GM12873 (cell line): ENCODE results near the gene MRPL40.

Experiments
- TF ChIP-seq, protein P1 (sequence below): IDR thresholded peaks from 2 replicates; pipeline ENCODE4 v1.5.1; 2012; ENCODE audit warnings: low read depth, mild to moderate bottlenecking, moderate library complexity, low read length, control low read depth; ENCODE audit not compliant: insufficient read depth; ENCODE audit errors: missing control alignments

Gene MRPL40

GRCh38 chr22:19480789-19481188 lies 48.4 kb downstream of the MRPL40 start:
- TF ChIP-seq, protein P1, sequence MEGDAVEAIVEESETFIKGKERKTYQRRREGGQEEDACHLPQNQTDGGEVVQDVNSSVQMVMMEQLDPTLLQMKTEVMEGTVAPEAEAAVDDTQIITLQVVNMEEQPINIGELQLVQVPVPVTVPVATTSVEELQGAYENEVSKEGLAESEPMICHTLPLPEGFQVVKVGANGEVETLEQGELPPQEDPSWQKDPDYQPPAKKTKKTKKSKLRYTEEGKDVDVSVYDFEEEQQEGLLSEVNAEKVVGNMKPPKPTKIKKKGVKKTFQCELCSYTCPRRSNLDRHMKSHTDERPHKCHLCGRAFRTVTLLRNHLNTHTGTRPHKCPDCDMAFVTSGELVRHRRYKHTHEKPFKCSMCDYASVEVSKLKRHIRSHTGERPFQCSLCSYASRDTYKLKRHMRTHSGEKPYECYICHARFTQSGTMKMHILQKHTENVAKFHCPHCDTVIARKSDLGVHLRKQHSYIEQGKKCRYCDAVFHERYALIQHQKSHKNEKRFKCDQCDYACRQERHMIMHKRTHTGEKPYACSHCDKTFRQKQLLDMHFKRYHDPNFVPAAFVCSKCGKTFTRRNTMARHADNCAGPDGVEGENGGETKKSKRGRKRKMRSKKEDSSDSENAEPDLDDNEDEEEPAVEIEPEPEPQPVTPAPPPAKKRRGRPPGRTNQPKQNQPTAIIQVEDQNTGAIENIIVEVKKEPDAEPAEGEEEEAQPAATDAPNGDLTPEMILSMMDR = no peak

- TF ChIP-seq, protein P1 = no peak
Observed at GRCh38 chr22:19482297-19482696, 50.0 kb downstream of the MRPL40 start.

GRCh38 chr22:19483481-19484244 lies 51.3 kb downstream of the MRPL40 start:
- TF ChIP-seq, protein P1 = no peak
